Activated T-helper 2 cell treated with anti-CD3 and anti-CD28 coated beads, Interferon-gamma antibody, Interleukin-2, Interleukin-4, amounts not matched to agents 10 μg/mL and 5 μg/mL and 100 μg/mL, durations not matched to agents 14 hours and 24 hours and 36 hours (primary cell): ENCODE measurements around the gene OR4C6. TPM values are rescaled to one million over a fixed set of nuclear protein-coding genes. Genes with fewer than 3 reads are reported as not detected.

Source experiments
- DNase-seq: peaks from one replicate; pipeline ENCODE4 v3.0.0; 2021; ENCODE audit warnings: low spot score
- H3K27ac Mint-ChIP-seq: one replicate; pipeline ENCODE4 v1.8.0; 2021; ENCODE audit warnings: mixed read lengths
- H3K27me3 Mint-ChIP-seq: one replicate; pipeline ENCODE4 v1.8.0; 2021; ENCODE audit warnings: low read depth, mixed read lengths
- H3K36me3 Mint-ChIP-seq: one replicate; pipeline ENCODE4 v1.8.0; 2021; ENCODE audit warnings: low read depth, mixed read lengths
- H3K4me1 Mint-ChIP-seq: one replicate; pipeline ENCODE4 v1.8.0; 2021; ENCODE audit warnings: low read depth, mixed read lengths
- H3K4me3 Mint-ChIP-seq: one replicate; pipeline ENCODE4 v1.8.0; 2021; ENCODE audit warnings: low read depth, mild to moderate bottlenecking, moderate library complexity, mixed read lengths
- H3K9me3 Mint-ChIP-seq: one replicate; pipeline ENCODE4 v1.8.0; 2021; ENCODE audit warnings: mixed read lengths
- intact Hi-C: fragments of 100-400 bp; cut with micrococcal nuclease; formaldehyde crosslinking; loops from one replicate; pipeline ENCODE4 v1.15.1; 2023
- total RNA-seq: library from RNA; stranded (reverse); gene quantifications from 2 replicates; pipeline ENCODE4 v1.2.3, GENCODE V29; 2022

OR4C6 gene
- total RNA-seq = not detected in 2 replicates

DNA sequence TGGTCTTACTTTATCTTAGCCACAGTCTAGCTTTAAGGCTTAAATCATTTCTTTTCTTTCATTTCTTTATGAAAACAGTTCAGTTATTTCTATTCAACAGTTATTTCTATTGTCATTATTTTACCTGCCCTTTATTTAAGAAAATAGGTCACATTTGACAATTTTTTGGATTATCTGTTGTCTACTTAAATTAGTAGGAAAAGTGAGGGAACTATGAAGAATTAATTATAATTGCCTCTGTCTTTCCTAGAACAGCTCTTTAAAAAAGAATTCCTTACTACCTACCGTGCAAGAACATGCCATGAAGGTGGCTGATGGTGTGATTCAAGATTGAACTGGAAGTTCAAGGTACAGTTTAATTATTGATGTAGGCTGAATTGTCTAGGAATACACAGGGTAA is at the start of gene OR4C6:
TSS of gene OR4C6 (plus strand) at position 301 of the 400 bp plus-strand sequence. CDS start 2,966 bp downstream, outside the sequence.
- no peaks in the 10 kb centered on the region for H3K27me3 Mint-ChIP-seq
- H3K4me1 Mint-ChIP-seq = no peaks in the 10 kb centered on the region
- intact Hi-C loops = no loop called here
- H3K9me3 Mint-ChIP-seq = peaks cover 37% of the 10 kb centered on the region
- H3K4me3 Mint-ChIP-seq = no peak within 1 kb of the TSS
- H3K36me3 Mint-ChIP-seq = no peaks in the 10 kb centered on the region
- DNase-seq = no peak
- no peak within 1 kb of the TSS for H3K27ac Mint-ChIP-seq

DNA sequence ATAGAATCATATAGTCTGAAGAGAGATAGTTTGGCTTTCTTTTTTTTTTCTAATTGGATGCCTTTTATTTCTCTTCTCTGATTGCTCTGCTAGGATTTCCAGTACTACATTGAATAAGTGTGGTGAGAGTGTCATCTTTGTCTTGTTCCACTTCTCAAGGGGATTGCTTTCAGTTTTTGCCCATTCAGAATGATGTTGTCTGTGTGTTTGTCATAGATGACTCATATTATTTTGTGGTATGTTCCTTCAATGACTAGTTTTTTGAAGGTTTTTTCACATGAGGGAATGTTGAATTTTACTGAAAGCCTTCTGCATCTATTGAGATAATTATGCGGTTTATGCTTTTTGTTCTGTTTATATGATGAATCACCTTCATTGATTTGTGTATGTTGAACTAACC is 37.5 kb upstream of the OR4C6 start:
- Mint-ChIP-seq H3K9me3 (peaks cover 79% of the 10 kb centered on the region), H3K27ac (no peak overlapping the region), H3K36me3 (no peaks in the 10 kb centered on the region), H3K4me3 (no peak overlapping the region), H3K27me3 (no peaks in the 10 kb centered on the region), H3K4me1 (no peaks in the 10 kb centered on the region)
- no peak for DNase-seq
- intact Hi-C loops = no loop called here

DNA sequence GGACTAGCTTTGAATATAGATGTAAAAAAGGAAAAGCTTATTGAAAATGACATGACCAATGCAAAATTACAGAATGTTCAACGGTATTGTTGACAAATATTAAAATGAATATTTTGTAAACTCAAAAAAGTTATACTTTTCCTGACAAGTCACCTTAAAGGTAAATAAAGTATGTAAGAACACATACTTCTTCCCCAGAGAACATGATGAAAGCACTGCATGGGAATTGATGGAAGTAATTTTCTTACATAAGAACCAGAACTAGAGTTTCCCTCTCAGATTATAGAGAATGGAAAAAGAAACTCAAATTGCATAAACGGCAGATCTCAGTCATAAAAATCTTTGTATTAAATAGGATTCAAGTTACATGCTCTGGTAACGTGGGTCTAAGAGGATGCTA is 27.2 kb upstream of the OR4C6 start, which contains the start of gene OR4P4:
TSS of gene OR4P4 (plus strand) at position 301 of the 400 bp plus-strand sequence.
- Mint-ChIP-seq H3K9me3 (peaks cover 56% of the 10 kb centered on the region), H3K36me3 (no peaks in the 10 kb centered on the region), H3K4me1 (no peaks in the 10 kb centered on the region), H3K27ac (no peak within 1 kb of the TSS), H3K27me3 (no peaks in the 10 kb centered on the region), H3K4me3 (no peak within 1 kb of the TSS)
- DNase-seq = no peak
- intact Hi-C loops = no loop called here

DNA sequence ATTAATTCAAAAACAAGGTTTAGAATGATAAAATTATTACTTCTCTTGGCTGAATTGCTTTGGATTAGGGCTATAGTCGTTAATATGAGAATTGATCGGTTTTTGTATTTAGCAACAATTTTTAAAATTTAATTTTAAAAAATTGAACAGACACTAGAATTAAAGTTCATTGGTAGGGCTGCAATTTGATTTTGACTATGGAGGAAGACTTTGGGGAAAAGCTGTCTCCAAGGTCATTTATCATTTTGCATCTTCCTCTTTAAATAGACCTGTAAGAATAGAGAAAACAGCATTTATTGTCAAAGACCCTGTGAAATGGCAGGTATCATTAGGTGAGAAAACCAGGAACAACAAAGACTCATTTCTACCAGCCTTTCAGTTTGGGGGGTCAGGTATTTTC is 14.0 kb upstream of the OR4C6 start, which contains the start of gene OR4S2:
TSS of gene OR4S2 (plus strand) at position 301 of the 400 bp plus-strand sequence. CDS start 2,577 bp downstream, outside the sequence.
- H3K36me3 Mint-ChIP-seq = no peaks in the 10 kb centered on the region
- no peak for DNase-seq
- no peaks in the 10 kb centered on the region for H3K4me1 Mint-ChIP-seq
- peaks cover 69% of the 10 kb centered on the region for H3K9me3 Mint-ChIP-seq
- H3K27me3 Mint-ChIP-seq = no peaks in the 10 kb centered on the region
- intact Hi-C loops = no loop called here
- H3K27ac Mint-ChIP-seq = no peak within 1 kb of the TSS
- no peak within 1 kb of the TSS for H3K4me3 Mint-ChIP-seq

DNA sequence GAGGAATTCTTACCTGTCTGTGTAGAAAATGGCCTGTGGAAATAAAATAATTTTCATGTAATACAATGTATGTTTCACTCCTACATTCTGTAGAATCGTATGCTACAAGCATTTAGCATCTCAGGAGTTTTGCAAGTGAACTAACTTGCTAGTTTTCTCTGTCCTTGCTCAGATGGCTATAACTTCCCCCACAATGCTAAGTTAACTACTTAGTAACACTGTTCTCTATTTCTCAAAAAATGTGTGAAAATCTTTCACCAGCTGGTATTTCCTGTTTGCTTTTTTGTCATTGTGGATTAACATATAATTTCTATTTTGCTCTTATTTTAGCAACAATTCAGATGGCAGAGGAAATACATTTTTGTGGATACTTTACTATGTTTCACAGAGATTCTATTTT is 9.4 kb upstream of the OR4C6 start:
- no peaks in the 10 kb centered on the region for H3K4me1 Mint-ChIP-seq
- no peak for DNase-seq
- intact Hi-C loops = no loop called here
- H3K4me3 Mint-ChIP-seq = no peak overlapping the region
- no peaks in the 10 kb centered on the region for H3K36me3 Mint-ChIP-seq
- H3K27me3 Mint-ChIP-seq = no peaks in the 10 kb centered on the region
- peaks cover 66% of the 10 kb centered on the region for H3K9me3 Mint-ChIP-seq
- H3K27ac Mint-ChIP-seq = no peak overlapping the region

DNA sequence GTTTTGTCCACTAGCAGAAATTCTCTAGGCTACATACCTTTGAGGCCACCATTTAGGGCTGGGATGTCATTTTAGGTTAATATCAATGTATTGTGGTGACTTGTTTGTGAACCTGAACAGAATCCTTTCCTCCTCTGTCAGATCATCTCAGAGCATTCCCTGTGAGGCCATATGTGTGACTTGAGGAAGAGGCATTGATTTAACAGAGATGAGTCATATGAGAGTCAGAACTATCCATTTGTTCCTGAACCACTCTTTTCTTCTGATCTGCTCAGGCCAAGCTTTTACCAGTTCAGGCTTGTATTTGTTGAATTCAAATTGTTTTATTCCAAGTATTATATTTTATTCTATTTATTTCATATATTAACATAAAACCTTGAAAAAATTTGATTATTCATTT is 6.9 kb upstream of the OR4C6 start:
- H3K4me1 Mint-ChIP-seq = no peaks in the 10 kb centered on the region
- no peak overlapping the region for H3K27ac Mint-ChIP-seq
- intact Hi-C loops = no loop called here
- peaks cover 53% of the 10 kb centered on the region for H3K9me3 Mint-ChIP-seq
- no peaks in the 10 kb centered on the region for H3K27me3 Mint-ChIP-seq
- DNase-seq = no peak
- no peaks in the 10 kb centered on the region for H3K36me3 Mint-ChIP-seq
- H3K4me3 Mint-ChIP-seq = no peak overlapping the region

DNA sequence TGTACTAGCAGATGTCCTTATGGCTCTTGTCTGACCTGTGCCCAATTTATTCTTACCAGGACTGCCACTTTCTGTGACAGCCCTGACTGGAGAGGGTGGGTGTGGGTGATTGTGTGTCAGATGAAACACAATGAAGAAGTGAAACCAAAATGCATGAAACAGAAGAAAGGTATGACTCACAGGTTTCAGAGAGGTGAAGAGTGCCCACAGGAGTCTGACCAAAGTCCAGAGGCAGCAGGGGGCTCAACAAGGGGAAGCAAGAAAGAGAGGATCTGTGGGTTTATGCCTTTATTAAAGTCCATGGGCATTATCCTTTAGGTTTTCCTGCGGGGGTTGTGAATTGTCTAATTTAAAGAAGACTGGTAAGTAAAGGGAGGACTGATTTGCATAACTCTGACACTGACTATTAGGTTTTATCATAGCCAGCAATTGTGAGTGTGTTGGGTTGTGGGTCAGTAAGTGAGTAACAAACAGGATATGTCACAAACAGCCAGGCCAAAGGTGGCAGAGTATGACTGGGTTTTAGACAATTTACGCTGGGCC is 3.9 kb upstream of the OR4C6 start:
- no peak overlapping the region for H3K4me3 Mint-ChIP-seq
- DNase-seq = no peak
- no peaks in the 10 kb centered on the region for H3K4me1 Mint-ChIP-seq
- no peak overlapping the region for H3K27ac Mint-ChIP-seq
- intact Hi-C loops = no loop called here
- no peaks in the 10 kb centered on the region for H3K27me3 Mint-ChIP-seq
- H3K36me3 Mint-ChIP-seq = no peaks in the 10 kb centered on the region
- H3K9me3 Mint-ChIP-seq = peaks cover 39% of the 10 kb centered on the region

DNA sequence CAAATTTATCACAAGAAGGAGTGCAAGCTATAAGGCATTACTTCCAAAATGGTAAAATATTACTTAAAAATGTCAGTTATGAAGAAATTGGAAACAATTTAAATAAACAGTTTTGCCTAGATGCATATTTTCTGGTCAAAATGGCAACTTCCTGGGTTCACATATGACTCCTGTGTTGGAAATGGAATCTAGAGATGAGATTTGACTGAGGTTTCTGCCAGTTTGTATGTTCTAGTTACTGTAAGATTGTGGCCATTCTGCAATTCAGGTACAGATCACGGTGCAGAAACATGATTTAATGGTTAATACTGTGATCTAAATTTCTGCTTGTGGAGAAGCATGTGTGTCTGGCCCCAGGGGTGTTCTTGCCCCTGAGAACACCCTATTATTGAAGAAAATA is 3.4 kb upstream of the OR4C6 start:
- intact Hi-C loops = no loop called here
- no peak for DNase-seq
- Mint-ChIP-seq H3K27me3 (no peaks in the 10 kb centered on the region), H3K9me3 (peaks cover 38% of the 10 kb centered on the region), H3K27ac (no peak overlapping the region), H3K36me3 (no peaks in the 10 kb centered on the region), H3K4me3 (no peak overlapping the region), H3K4me1 (no peaks in the 10 kb centered on the region)

DNA sequence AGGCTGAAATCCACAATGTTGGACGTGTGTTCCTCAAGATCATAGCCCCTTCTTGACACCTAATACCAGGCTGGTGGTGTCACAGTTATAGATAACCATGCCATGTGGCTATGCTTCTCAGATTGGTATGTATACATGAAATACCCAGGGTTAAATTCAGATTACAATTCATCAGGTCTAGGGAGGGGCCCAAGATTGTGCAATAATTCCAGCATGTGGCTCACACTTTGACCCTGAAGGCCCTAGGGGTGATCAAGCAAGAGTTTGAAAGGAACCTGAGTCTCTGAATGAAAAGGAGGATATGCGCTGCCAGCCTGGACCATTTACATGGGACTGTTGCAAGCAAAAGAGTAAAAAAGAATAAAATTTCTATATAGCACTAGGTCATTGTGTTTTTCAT is 7.4 kb downstream of the OR4C6 start:
- intact Hi-C loops = no loop called here
- peaks cover 23% of the 10 kb centered on the region for H3K9me3 Mint-ChIP-seq
- DNase-seq = no peak
- H3K4me1 Mint-ChIP-seq = no peaks in the 10 kb centered on the region
- H3K36me3 Mint-ChIP-seq = no peaks in the 10 kb centered on the region
- no peak overlapping the region for H3K27ac Mint-ChIP-seq
- H3K4me3 Mint-ChIP-seq = no peak overlapping the region
- no peaks in the 10 kb centered on the region for H3K27me3 Mint-ChIP-seq

DNA sequence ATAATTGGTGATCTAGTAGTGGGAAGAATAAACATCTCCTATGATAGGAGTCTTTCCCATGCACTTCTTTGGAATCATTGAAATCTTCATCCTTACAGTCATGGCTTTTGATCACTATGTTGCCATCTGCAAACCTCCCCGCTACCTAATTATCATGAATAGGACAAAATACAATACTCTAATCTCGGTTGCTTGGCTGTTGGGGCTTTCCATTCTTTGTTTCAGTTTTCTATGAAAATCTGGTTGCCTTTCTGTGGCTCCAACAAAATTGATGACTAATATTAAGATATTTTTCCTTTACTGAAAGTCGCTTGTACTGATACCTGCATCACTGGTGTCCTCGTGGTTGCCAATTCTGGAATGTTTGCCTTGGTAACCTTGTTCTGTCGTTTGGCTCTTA is 11.9 kb downstream of the OR4C6 start:
- DNase-seq = no peak
- no peak overlapping the region for H3K4me3 Mint-ChIP-seq
- peaks cover 23% of the 10 kb centered on the region for H3K9me3 Mint-ChIP-seq
- no peaks in the 10 kb centered on the region for H3K36me3 Mint-ChIP-seq
- intact Hi-C loops = no loop called here
- H3K4me1 Mint-ChIP-seq = no peaks in the 10 kb centered on the region
- no peak overlapping the region for H3K27ac Mint-ChIP-seq
- H3K27me3 Mint-ChIP-seq = no peaks in the 10 kb centered on the region

DNA sequence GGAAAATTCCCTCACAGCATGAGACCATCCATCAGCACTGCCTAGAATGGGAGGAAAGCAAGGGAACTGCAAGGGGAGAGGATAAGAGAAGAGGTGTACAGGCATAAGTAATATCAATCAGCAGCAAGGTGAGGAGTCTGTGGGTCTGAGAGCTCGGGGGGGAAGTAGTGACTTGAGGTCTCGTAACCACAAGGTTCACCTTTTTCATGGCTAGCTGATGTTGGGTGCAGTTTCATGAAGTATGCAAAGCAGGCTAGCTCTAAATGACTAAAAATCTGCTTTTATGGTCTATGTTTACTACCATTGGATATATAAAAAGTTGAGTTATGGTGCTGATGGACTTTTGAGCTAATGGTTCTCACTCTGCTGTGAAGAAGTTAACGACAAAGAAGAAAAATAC is 35.8 kb downstream of the OR4C6 start:
- Mint-ChIP-seq H3K27me3 (no peaks in the 10 kb centered on the region), H3K9me3 (peaks cover 33% of the 10 kb centered on the region), H3K4me3 (no peak overlapping the region), H3K4me1 (no peaks in the 10 kb centered on the region), H3K36me3 (no peaks in the 10 kb centered on the region), H3K27ac (no peak overlapping the region)
- DNase-seq = no peak
- intact Hi-C loops = no loop called here

DNA sequence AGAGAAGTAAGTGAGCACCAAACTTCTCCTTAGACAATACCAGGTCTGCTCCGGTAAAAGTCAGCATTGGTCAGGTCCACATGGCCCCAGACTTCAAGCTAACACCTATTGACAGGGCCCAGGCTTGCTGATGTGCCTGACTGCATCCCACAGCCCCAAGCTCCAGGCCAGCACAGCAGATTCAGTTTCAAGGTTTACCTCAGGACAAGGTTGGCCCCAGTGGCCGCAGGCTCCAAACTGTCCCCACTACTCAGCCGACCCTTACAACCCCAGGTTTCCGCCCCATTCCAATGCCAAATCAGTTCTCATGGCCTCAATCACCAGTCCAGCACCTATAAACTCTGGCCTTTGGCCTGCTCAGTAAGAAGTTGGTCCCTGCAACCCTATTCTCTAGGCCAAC is 39.4 kb downstream of the OR4C6 start:
- H3K36me3 Mint-ChIP-seq = no peaks in the 10 kb centered on the region

DNA sequence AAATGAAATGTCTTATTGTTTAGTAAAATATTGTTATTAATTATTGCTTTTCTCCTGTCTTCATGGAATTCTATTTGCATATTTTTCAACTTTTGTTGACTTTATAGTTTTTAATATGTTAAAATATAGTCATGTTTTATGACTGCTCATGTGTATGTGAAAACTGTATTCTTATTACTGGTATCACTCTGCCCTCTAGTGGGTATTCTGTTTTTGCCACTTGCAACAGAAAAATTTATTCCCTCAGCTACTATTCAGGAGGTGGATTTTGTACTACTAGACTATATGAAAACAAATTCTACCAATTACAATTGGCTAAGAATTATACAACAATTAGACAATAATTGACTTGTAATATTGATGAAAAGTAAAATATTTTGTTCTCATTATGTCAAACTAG is 45.0 kb downstream of the OR4C6 start:
- intact Hi-C loops = no loop called here
- H3K36me3 Mint-ChIP-seq = no peaks in the 10 kb centered on the region
- H3K27me3 Mint-ChIP-seq = no peaks in the 10 kb centered on the region
- H3K4me1 Mint-ChIP-seq = no peaks in the 10 kb centered on the region
- no peak overlapping the region for H3K4me3 Mint-ChIP-seq
- no peak for DNase-seq
- no peak overlapping the region for H3K27ac Mint-ChIP-seq
- H3K9me3 Mint-ChIP-seq = peaks cover 16% of the 10 kb centered on the region

More for the DNA sequence above, 39.4 kb downstream of the OR4C6 start:
- H3K9me3 Mint-ChIP-seq = peaks cover 36% of the 10 kb centered on the region
- no peak overlapping the region for H3K4me3 Mint-ChIP-seq
- H3K27me3 Mint-ChIP-seq = no peaks in the 10 kb centered on the region
- intact Hi-C loops = no loop called here
- no peak for DNase-seq
- no peak overlapping the region for H3K27ac Mint-ChIP-seq
- no peaks in the 10 kb centered on the region for H3K4me1 Mint-ChIP-seq
